Tibial nerve (tissue), 3 donors: ENCODE results near the gene RALY.

Experiments
- POLR2A ChIP-seq, 2 donors: fragments of 450-650 bp; IDR thresholded peaks; one replicate each; pipeline ENCODE4 v1.6.1; 2017; ENCODE audit warnings: antibody characterized with exemption in 2 of 2, mild to moderate bottlenecking in 2 of 2, moderate library complexity in 2 of 2
- TF ChIP-seq, protein P1 (sequence below), 5 experiments: fragments of 200-600 bp in 3 of 5; fragments of 450-650 bp in 2 of 5; sonication (generic) in 3 of 5; IDR thresholded peaks; one replicate each; pipeline ENCODE4 v1.5.1; 2016 to 2019; ENCODE audit warnings: antibody characterized with exemption in 5 of 5, mild to moderate bottlenecking in 3 of 5, moderate library complexity in 2 of 5

DNA sequence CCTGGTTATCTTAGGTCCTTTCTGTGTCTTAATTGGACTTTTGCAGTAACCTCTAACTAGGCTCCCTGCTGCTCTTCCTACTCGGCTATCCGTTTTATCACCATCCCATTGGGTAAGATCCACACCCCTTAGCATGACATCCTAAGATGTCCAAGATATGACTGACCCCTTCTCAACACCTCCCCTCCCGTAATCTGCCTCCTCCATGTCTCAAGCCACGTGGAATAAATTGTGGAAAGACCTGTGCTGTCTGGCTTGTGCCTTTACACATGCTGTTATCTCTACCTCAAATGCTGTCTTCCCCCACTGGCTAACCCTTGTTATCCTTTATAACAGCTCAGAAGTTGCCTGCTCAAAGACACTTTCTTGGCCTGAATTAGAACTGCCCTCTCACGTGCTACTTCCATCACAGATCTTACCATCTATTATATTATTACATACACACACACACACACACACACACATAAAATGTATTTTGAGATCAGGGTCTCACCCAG lies 91.9 kb downstream of the RALY start:
- TF ChIP-seq, protein P1, sequence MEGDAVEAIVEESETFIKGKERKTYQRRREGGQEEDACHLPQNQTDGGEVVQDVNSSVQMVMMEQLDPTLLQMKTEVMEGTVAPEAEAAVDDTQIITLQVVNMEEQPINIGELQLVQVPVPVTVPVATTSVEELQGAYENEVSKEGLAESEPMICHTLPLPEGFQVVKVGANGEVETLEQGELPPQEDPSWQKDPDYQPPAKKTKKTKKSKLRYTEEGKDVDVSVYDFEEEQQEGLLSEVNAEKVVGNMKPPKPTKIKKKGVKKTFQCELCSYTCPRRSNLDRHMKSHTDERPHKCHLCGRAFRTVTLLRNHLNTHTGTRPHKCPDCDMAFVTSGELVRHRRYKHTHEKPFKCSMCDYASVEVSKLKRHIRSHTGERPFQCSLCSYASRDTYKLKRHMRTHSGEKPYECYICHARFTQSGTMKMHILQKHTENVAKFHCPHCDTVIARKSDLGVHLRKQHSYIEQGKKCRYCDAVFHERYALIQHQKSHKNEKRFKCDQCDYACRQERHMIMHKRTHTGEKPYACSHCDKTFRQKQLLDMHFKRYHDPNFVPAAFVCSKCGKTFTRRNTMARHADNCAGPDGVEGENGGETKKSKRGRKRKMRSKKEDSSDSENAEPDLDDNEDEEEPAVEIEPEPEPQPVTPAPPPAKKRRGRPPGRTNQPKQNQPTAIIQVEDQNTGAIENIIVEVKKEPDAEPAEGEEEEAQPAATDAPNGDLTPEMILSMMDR (IDR thresholded peaks at IDR 0.05): no peak
- no peak for TF ChIP-seq POLR2A (IDR thresholded peaks at IDR 0.05)
